ENCODE data around the gene TMEM54. TPM values are rescaled to one million over a fixed set of nuclear protein-coding genes. Genes with fewer than 3 reads are reported as not detected.

Gene TMEM54
- total RNA-seq, 1 experiment from 2014 or later = 61.5 TPM

DNA sequence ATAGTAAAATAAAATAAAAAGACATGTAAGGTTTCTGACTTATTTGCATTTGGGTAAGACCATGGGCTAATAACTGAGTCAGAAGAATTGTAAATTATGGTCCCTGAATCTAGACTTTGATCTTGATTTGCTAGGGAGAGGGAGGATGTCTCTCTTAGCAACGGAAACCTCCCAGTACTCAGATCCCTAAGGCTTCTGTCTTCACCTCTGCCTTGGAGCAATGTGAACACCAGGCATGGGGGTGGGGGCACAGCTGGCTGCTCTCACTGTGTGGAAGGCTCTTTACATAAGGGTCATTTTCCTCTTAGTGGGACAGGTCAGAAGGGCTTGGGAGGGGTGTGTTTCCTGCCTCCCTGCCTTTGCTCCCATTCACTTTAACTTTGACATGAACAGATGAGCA, 17.0 kb upstream of the TMEM54 start:
- no peak for ATAC-seq
- H3K36me3 ChIP-seq (ENCODE audit: control insufficient read depth, insufficient read depth, low read length) = no peaks in the 10 kb centered on the region
- TF ChIP-seq, protein P1, sequence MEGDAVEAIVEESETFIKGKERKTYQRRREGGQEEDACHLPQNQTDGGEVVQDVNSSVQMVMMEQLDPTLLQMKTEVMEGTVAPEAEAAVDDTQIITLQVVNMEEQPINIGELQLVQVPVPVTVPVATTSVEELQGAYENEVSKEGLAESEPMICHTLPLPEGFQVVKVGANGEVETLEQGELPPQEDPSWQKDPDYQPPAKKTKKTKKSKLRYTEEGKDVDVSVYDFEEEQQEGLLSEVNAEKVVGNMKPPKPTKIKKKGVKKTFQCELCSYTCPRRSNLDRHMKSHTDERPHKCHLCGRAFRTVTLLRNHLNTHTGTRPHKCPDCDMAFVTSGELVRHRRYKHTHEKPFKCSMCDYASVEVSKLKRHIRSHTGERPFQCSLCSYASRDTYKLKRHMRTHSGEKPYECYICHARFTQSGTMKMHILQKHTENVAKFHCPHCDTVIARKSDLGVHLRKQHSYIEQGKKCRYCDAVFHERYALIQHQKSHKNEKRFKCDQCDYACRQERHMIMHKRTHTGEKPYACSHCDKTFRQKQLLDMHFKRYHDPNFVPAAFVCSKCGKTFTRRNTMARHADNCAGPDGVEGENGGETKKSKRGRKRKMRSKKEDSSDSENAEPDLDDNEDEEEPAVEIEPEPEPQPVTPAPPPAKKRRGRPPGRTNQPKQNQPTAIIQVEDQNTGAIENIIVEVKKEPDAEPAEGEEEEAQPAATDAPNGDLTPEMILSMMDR (IDR thresholded peaks at IDR 0.05) = no peak
- H3K27ac ChIP-seq (ENCODE audit: low read length) = no peak overlapping the region
- in situ Hi-C loops (cut with HindIII; ENCODE audit: low pct_unique_long_range_greater_than_20kb, low sequenced_read_pairs) = no loop called here
- intact Hi-C loops (cut with micrococcal nuclease; ENCODE audit: unreplicated experiment) = no loop called here
- H3K27me3 ChIP-seq (ENCODE audit: control insufficient read depth, insufficient read depth, low read length) = no peaks in the 10 kb centered on the region
- no TSS peak for BruUV-seq (replicated peaks)
- H3K4me1 ChIP-seq (ENCODE audit: control insufficient read depth, insufficient read depth, low read length) = no peaks in the 10 kb centered on the region
- no peak overlapping the region for H3K4me3 ChIP-seq (ENCODE audit: low read depth in 2 of 2, low read length in 2 of 2)
- H3K9me3 ChIP-seq (ENCODE audit: control insufficient read depth, insufficient read depth, low read depth, low read length) = no peaks in the 10 kb centered on the region
- DNase-seq (ENCODE audit: low read depth, low spot score) = no peak
- CTCF ChIA-PET = no interaction called here
- POLR2A ChIA-PET = no interaction called here

GRCh38 chr1:32917521-32917920, 16.3 kb upstream of the TMEM54 start:
- Histone ChIP-seq H3K36me3 (ENCODE audit: control insufficient read depth, insufficient read depth, low read length) (no peaks in the 10 kb centered on the region), H3K4me1 (ENCODE audit: control insufficient read depth, insufficient read depth, low read length) (no peaks in the 10 kb centered on the region), H3K4me3 (ENCODE audit: low read depth in 2 of 2, low read length in 2 of 2) (no peak overlapping the region), H3K27me3 (ENCODE audit: control insufficient read depth, insufficient read depth, low read length) (no peaks in the 10 kb centered on the region), H3K27ac (ENCODE audit: low read length) (no peak overlapping the region), H3K9me3 (ENCODE audit: control insufficient read depth, insufficient read depth, low read depth, low read length) (no peaks in the 10 kb centered on the region)
- POLR2A ChIA-PET = no interaction called here
- TF ChIP-seq REST (IDR thresholded peaks at IDR 0.05; ENCODE audit: insufficient read depth in 1 of 2, low read depth in 2 of 2, low read length in 1 of 2) (no peak), POLR2AphosphoS5 (IDR thresholded peaks at IDR 0.05; ENCODE audit: low read depth, low read length) (no peak), SIN3A (IDR thresholded peaks at IDR 0.05; ENCODE audit: borderline replicate concordance, insufficient read depth, low read depth, low read length) (no peak), TCF7L2 (IDR thresholded peaks at IDR 0.05; ENCODE audit: low read depth, low read length) (no peak)
- TF ChIP-seq, protein P1 (IDR thresholded peaks at IDR 0.05) = no peak
- CTCF ChIA-PET = no interaction called here
- in situ Hi-C loops (cut with HindIII; ENCODE audit: low pct_unique_long_range_greater_than_20kb, low sequenced_read_pairs) = no loop called here
- intact Hi-C loops (cut with micrococcal nuclease; ENCODE audit: unreplicated experiment) = no loop called here
- ATAC-seq (no peak), DNase-seq (ENCODE audit: low read depth, low spot score) (no peak)
- BruUV-seq (replicated peaks) = no TSS peak

All from Panc1 (cell line).